RWPE2 (cell line): ENCODE data around the gene KCND1.

Source experiments
- ATAC-seq: fragments of 200-7000 bp; cut with Tn5 transposase; 3 replicates; pipeline ENCODE4 v1.9.1; 2021; ENCODE audit warnings: low read depth
- DNase-seq: peaks from one replicate; pipeline ENCODE4 v3.0.0-alpha.2; 2020; ENCODE audit warnings: low spot score
- H3K27ac ChIP-seq: fragments of 450-650 bp; 2 replicates; pipeline ENCODE4 v1.5.1; 2017; ENCODE audit warnings: mild to moderate bottlenecking; ENCODE audit not compliant: poor library complexity, severe bottlenecking
- H3K27me3 ChIP-seq: fragments of 250-450 bp; sonication (Bioruptor Pico); 2 replicates; pipeline ENCODE4 v1.5.1; 2021; ENCODE audit warnings: mild to moderate bottlenecking, moderate library complexity; ENCODE audit not compliant: insufficient read depth, poor library complexity, severe bottlenecking
- H3K36me3 ChIP-seq: fragments of 250-450 bp; sonication (Bioruptor Pico); 2 replicates; pipeline ENCODE4 v1.5.1; 2020; ENCODE audit warnings: low read depth, mild to moderate bottlenecking, moderate library complexity
- H3K4me1 ChIP-seq: fragments of 250-450 bp; sonication (Bioruptor Pico); 2 replicates; pipeline ENCODE4 v1.5.1; 2021; ENCODE audit warnings: mild to moderate bottlenecking, moderate library complexity; ENCODE audit not compliant: insufficient read depth, poor library complexity, severe bottlenecking
- H3K4me3 ChIP-seq: fragments of 250-450 bp; sonication (Bioruptor Pico); 2 replicates; pipeline ENCODE4 v1.5.1; 2021; ENCODE audit warnings: mild to moderate bottlenecking, moderate library complexity; ENCODE audit not compliant: severe bottlenecking
- H3K9me3 ChIP-seq: fragments of 250-450 bp; sonication (Bioruptor Pico); 2 replicates; pipeline ENCODE4 v1.5.1; 2021; ENCODE audit warnings: mild to moderate bottlenecking, moderate library complexity; ENCODE audit not compliant: severe bottlenecking
- CTCF ChIP-seq: fragments of 450-650 bp; IDR thresholded peaks from one replicate; pipeline ENCODE4 v1.5.1; 2017; ENCODE audit warnings: mild to moderate bottlenecking, moderate library complexity; ENCODE audit not compliant: poor library complexity, severe bottlenecking

KCND1 gene

GRCh38 chrX:48918643-48919340 lies 52.9 kb downstream of the KCND1 start, which contains the start of gene PIM2:
PIM2 (minus strand) TSS chrX:48919024; CDS start chrX:48918834, 190 bp downstream.
- Histone ChIP-seq H3K4me1 (peaks cover 3% of the 10 kb centered on the region), H3K36me3 (peaks cover 21% of the 10 kb centered on the region), H3K27ac (peak within 1 kb of the TSS; percentile 53), H3K4me3 (peak within 1 kb of the TSS; percentile 76), H3K9me3 (no peaks in the 10 kb centered on the region), H3K27me3 (no peaks in the 10 kb centered on the region)
- no peak for TF ChIP-seq CTCF
- DNase-seq (peak; percentile 90), ATAC-seq (peak; percentile 82)

- Histone ChIP-seq H3K9me3 (no peaks in the 10 kb centered on the region), H3K4me3 (peak overlapping the region; percentile 76), H3K27ac (peak overlapping the region; percentile 53), H3K27me3 (no peaks in the 10 kb centered on the region), H3K36me3 (peaks cover 21% of the 10 kb centered on the region), H3K4me1 (peaks cover 3% of the 10 kb centered on the region)
- no peak for TF ChIP-seq CTCF
- ATAC-seq (no peak), DNase-seq (no peak)
These were observed 53.4 kb downstream of the KCND1 start for GRCh38 chrX:48918301-48918642.

- peak overlapping the region; percentile 76 for H3K4me3 ChIP-seq
- peak; percentile 38 for ATAC-seq
- peaks cover 21% of the 10 kb centered on the region for H3K36me3 ChIP-seq
These were observed 54.3 kb downstream of the KCND1 start for GRCh38 chrX:48917139-48918001.

GRCh38 chrX:48914593-48915493 lies 56.8 kb downstream of the KCND1 start:
- no peak for TF ChIP-seq CTCF
- ATAC-seq: no peak
- Histone ChIP-seq H3K36me3 (peaks cover 21% of the 10 kb centered on the region), H3K27ac (no peak overlapping the region), H3K4me1 (peaks cover 3% of the 10 kb centered on the region), H3K4me3 (no peak overlapping the region), H3K9me3 (no peaks in the 10 kb centered on the region), H3K27me3 (no peaks in the 10 kb centered on the region)
- DNase-seq: no peak

More at GRCh38 chrX:48917139-48918001, 54.3 kb downstream of the KCND1 start:
- DNase-seq: peak; percentile 78
- H3K4me1 ChIP-seq: peaks cover 3% of the 10 kb centered on the region
- H3K27me3 ChIP-seq: no peaks in the 10 kb centered on the region
- peak overlapping the region; percentile 53 for H3K27ac ChIP-seq
- peak; percentile 89 for TF ChIP-seq CTCF
- H3K9me3 ChIP-seq: no peaks in the 10 kb centered on the region
